ENCODE results near the gene C9orf43.
"Not testable (repeated sequence)": the region's sequence is repeated elsewhere in the genome, so short reads cannot be mapped to it uniquely, and the experiment has no call there.

The C9orf43 gene

GRCh38 chr9:113410207-113410864 lies at the start of gene C9orf43, which contains the start of gene POLE3:
Gene C9orf43 (plus strand): TSS chr9:113410747. CDS start chr9:113413494, 2,747 bp downstream.
Gene POLE3 (minus strand): TSS chr9:113410675. CDS start chr9:113410293, 382 bp downstream.
- DNase-seq (ENCODE audit: low spot score) = peak; percentile 93

- no peak for DNase-seq (ENCODE audit: low spot score)
Observed at GRCh38 chr9:113361304-113362018, 49.1 kb upstream of the C9orf43 start.

- DNase-seq (ENCODE audit: low spot score) = no peak
Observed at GRCh38 chr9:113363336-113363735, 47.2 kb upstream of the C9orf43 start.

- DNase-seq (ENCODE audit: low spot score) = no peak
Observed at GRCh38 chr9:113364951-113365350, 45.6 kb upstream of the C9orf43 start.

GRCh38 chr9:113365652-113366051 lies 44.9 kb upstream of the C9orf43 start:
- not testable (repeated sequence) for DNase-seq (ENCODE audit: low spot score)

- DNase-seq (ENCODE audit: low spot score) = no peak
Observed at GRCh38 chr9:113368348-113368981, 42.1 kb upstream of the C9orf43 start.

- DNase-seq (ENCODE audit: low spot score) = no peak
Observed at GRCh38 chr9:113368982-113369854, 41.3 kb upstream of the C9orf43 start.

- DNase-seq (ENCODE audit: low spot score) = no peak
Observed at GRCh38 chr9:113369855-113370140, 40.7 kb upstream of the C9orf43 start.

GRCh38 chr9:113370806-113371325 lies 39.7 kb upstream of the C9orf43 start:
- DNase-seq (ENCODE audit: low spot score) = no peak

GRCh38 chr9:113372059-113372458 lies 38.5 kb upstream of the C9orf43 start:
- DNase-seq (ENCODE audit: low spot score) = no peak

- no peak for DNase-seq (ENCODE audit: low spot score)
Observed at GRCh38 chr9:113373256-113373655, 37.3 kb upstream of the C9orf43 start.

GRCh38 chr9:113373676-113374392 lies 36.7 kb upstream of the C9orf43 start:
- DNase-seq (ENCODE audit: low spot score) = no peak

GRCh38 chr9:113375057-113376023 lies 35.2 kb upstream of the C9orf43 start:
- no peak for DNase-seq (ENCODE audit: low spot score)

- peak; percentile 83 for DNase-seq (ENCODE audit: low spot score)
Observed at GRCh38 chr9:113376634-113377567, 33.6 kb upstream of the C9orf43 start, which contains the start of gene HDHD3. Gene HDHD3 (minus strand): TSS chr9:113376986. CDS start chr9:113374354, 2,632 bp downstream.

GRCh38 chr9:113379094-113379828 lies 31.3 kb upstream of the C9orf43 start:
- not testable (repeated sequence) for DNase-seq (ENCODE audit: low spot score)

- not testable (repeated sequence) for DNase-seq (ENCODE audit: low spot score)
Observed at GRCh38 chr9:113379829-113380210, 30.7 kb upstream of the C9orf43 start.

- no peak for DNase-seq (ENCODE audit: low spot score)
Observed at GRCh38 chr9:113380869-113381378, 29.6 kb upstream of the C9orf43 start.

- not testable (repeated sequence) for DNase-seq (ENCODE audit: low spot score)
Observed at GRCh38 chr9:113381441-113381840, 29.1 kb upstream of the C9orf43 start.

Measured in cerebellar cortex (tissue), 1 donor.